Cardiac muscle cell (in vitro differentiated cells and primary cell): ENCODE measurements around the gene AUTS2. TPM values are rescaled to one million over a fixed set of nuclear protein-coding genes. Genes with fewer than 3 reads are reported as not detected.

Experiments
- DNase-seq, 2 donors: peaks; one replicate each; pipeline versions ENCODE4 v3.0.0 to v3.0.0-alpha.2; 2010 to 2017; ENCODE audit warnings: low read depth in 1 of 2, low spot score in 1 of 2
- H3K27ac ChIP-seq: fragments of 200-600 bp; sonication (generic); 2 replicates; pipeline ENCODE4 v1.5.1; 2016
- H3K27me3 ChIP-seq: fragments of 200-600 bp; sonication (generic); 2 replicates; pipeline ENCODE4 v1.6.0; 2016; ENCODE audit warnings: control low read depth
- H3K36me3 ChIP-seq: fragments of 200-600 bp; sonication (generic); 2 replicates; pipeline ENCODE4 v1.5.1; 2016; ENCODE audit warnings: control low read depth
- H3K4me1 ChIP-seq: fragments of 200-600 bp; sonication (generic); 2 replicates; pipeline ENCODE4 v1.8.1; 2017; ENCODE audit warnings: low read depth, mild to moderate bottlenecking, mixed run types
- H3K4me3 ChIP-seq: fragments of 200-600 bp; sonication (generic); 2 replicates; pipeline ENCODE4 v1.5.1; 2016; ENCODE audit warnings: mild to moderate bottlenecking
- H3K9me3 ChIP-seq: fragments of 200-600 bp; sonication (generic); 2 replicates; pipeline ENCODE4 v1.5.1; 2017; ENCODE audit warnings: low read depth, mild to moderate bottlenecking, control low read depth
- CTCF ChIP-seq: IDR thresholded peaks from 2 replicates; pipeline ENCODE4 v1.5.1; 2012; ENCODE audit warnings: low read depth, mild to moderate bottlenecking, low read length
- polyA plus RNA-seq: library from polyadenylated mRNA; unstranded; fragments of >200 nt; fragmentation: Nextera tagmentation; extraction: Ambion mirVana; gene quantifications from 2 replicates; pipeline ENCODE4 v1.2.1, GENCODE V29; 2016
- total RNA-seq: library from RNA; depleted of rRNA; stranded (reverse); fragments of >200 nt; gene quantifications from 2 replicates; pipeline ENCODE4 v1.2.3, GENCODE V29; 2016

Gene AUTS2
- total and polyA plus RNA-seq, 2 experiments from 2014 or later = 41.0 to 45.5 TPM

DNA sequence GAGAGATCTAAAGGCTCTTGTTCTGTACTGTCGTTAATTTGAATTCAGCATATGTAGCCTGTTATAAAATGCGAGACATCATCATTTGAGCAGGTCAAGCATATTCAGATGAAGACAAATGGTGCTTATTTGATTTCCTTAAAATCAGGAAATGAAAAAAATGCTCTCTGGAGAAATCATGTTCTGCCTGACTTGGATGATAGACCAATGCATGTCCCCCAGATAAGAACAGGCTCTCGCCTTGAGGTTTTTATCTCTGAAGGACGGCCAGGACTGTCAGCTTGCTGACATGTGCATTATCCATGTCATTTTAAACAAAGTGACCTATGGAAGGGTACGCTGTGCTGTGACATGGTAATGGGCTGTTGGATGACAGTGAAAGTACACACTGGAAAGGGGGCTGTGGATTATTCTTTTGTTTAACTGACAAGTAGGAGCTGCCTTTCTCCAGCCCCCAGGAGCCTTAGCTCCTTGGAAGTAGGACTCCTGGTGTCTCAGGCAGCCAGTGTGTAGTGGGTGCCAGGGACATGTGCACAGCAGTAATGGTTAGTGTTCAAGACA, 838.6 kb downstream of the AUTS2 start:
- no peak for TF ChIP-seq CTCF
- Histone ChIP-seq H3K27ac (no peak overlapping the region), H3K27me3 (no peaks in the 10 kb centered on the region), H3K36me3 (no peaks in the 10 kb centered on the region), H3K4me1 (peaks cover 6% of the 10 kb centered on the region), H3K9me3 (no peaks in the 10 kb centered on the region), H3K4me3 (no peak overlapping the region)
- DNase-seq = no peak

GRCh38 chr7:70439651-70440050, 841.4 kb downstream of the AUTS2 start:
- H3K4me3 ChIP-seq = no peak overlapping the region
- peaks cover 6% of the 10 kb centered on the region for H3K4me1 ChIP-seq
- DNase-seq = no peak
- H3K27me3 ChIP-seq = no peaks in the 10 kb centered on the region
- H3K9me3 ChIP-seq = no peaks in the 10 kb centered on the region
- H3K27ac ChIP-seq = no peak overlapping the region
- no peak for TF ChIP-seq CTCF
- H3K36me3 ChIP-seq = no peaks in the 10 kb centered on the region

GRCh38 chr7:70446448-70447143, 848.3 kb downstream of the AUTS2 start:
- TF ChIP-seq CTCF = no peak
- H3K27ac ChIP-seq = no peak overlapping the region

GRCh38 chr7:70448312-70448906, 850.1 kb downstream of the AUTS2 start:
- no peak for TF ChIP-seq CTCF
- DNase-seq = no peak
- Histone ChIP-seq H3K27me3 (no peaks in the 10 kb centered on the region), H3K4me1 (no peaks in the 10 kb centered on the region), H3K27ac (no peak overlapping the region), H3K9me3 (no peaks in the 10 kb centered on the region), H3K36me3 (no peaks in the 10 kb centered on the region), H3K4me3 (no peak overlapping the region)

More at GRCh38 chr7:70446448-70447143, 848.3 kb downstream of the AUTS2 start:
- no peaks in the 10 kb centered on the region for H3K9me3 ChIP-seq
- no peaks in the 10 kb centered on the region for H3K4me1 ChIP-seq
- no peaks in the 10 kb centered on the region for H3K36me3 ChIP-seq
- H3K27me3 ChIP-seq = no peaks in the 10 kb centered on the region
- H3K4me3 ChIP-seq = no peak overlapping the region
- DNase-seq = no peak

- H3K9me3 ChIP-seq = no peaks in the 10 kb centered on the region
- no peak overlapping the region for H3K4me3 ChIP-seq
- DNase-seq = no peak
- H3K4me1 ChIP-seq = no peaks in the 10 kb centered on the region
- H3K27me3 ChIP-seq = no peaks in the 10 kb centered on the region
- TF ChIP-seq CTCF = no peak
- no peak overlapping the region for H3K27ac ChIP-seq
- H3K36me3 ChIP-seq = no peaks in the 10 kb centered on the region
These were observed 852.5 kb downstream of the AUTS2 start for GRCh38 chr7:70450731-70451130.
